Jurkat, Clone E6-1 (cell line): ENCODE measurements around the gene TRPM7.

Experiments used
- DNase-seq: peaks from one replicate; pipeline ENCODE4 v3.0.0-alpha.2; 2011; ENCODE audit warnings: low read depth, low spot score
- H3K4me3 ChIP-seq: 2 replicates; pipeline ENCODE4 v1.5.1; 2011; ENCODE audit warnings: mild to moderate bottlenecking, low read length, control low read depth, moderate library complexity

Gene TRPM7

GRCh38 chr15:50519740-50520425, 166.7 kb downstream of the TRPM7 start:
- no peak for DNase-seq
- H3K4me3 ChIP-seq: no peak overlapping the region

GRCh38 chr15:50513001-50513400, 173.6 kb downstream of the TRPM7 start:
- no peak for DNase-seq
- H3K4me3 ChIP-seq: no peak overlapping the region
